HG02763 (cell line): ENCODE results near the gene GKN2.
A peak's percentile ranks its signal among the peaks of the same experiment; 100 is the strongest.
"Not testable (repeated sequence)": the region's sequence is repeated elsewhere in the genome, so short reads cannot be mapped to it uniquely, and the experiment has no call there.

Experiments
- ATAC-seq: cut with Tn5 transposase; IDR thresholded peaks from one replicate; pipeline ENCODE4 v1.9.1; 2021; ENCODE audit warnings: mild to moderate bottlenecking, moderate library complexity; ENCODE audit not compliant: unreplicated experiment

The GKN2 gene

GRCh38 chr2:68961380-68961779, 8.7 kb upstream of the GKN2 start:
- no peak for ATAC-seq

GRCh38 chr2:68959001-68959400, 6.3 kb upstream of the GKN2 start:
- no peak for ATAC-seq

GRCh38 chr2:68955432-68955831, 2.7 kb upstream of the GKN2 start:
- not testable (repeated sequence) for ATAC-seq

GRCh38 chr2:68951899-68952298, 794 bp downstream of the GKN2 start:
- no peak for ATAC-seq

- ATAC-seq, result no peak
Measured at GRCh38 chr2:68948710-68949109, 4.0 kb downstream of the GKN2 start.

GRCh38 chr2:68946117-68946516, 6.6 kb downstream of the GKN2 start:
- ATAC-seq, result no peak

- no peak for ATAC-seq
Measured at GRCh38 chr2:68943581-68944568, 8.8 kb downstream of the GKN2 start.

- no peak for ATAC-seq
Measured at GRCh38 chr2:68942827-68943226, 9.9 kb downstream of the GKN2 start.

GRCh38 chr2:68940369-68940768, 12.3 kb downstream of the GKN2 start:
- no peak for ATAC-seq

- no peak for ATAC-seq
Measured at GRCh38 chr2:68939962-68940361, 12.7 kb downstream of the GKN2 start.

- no peak for ATAC-seq
Measured at GRCh38 chr2:68938938-68939337, 13.8 kb downstream of the GKN2 start.

- no peak for ATAC-seq
Measured at GRCh38 chr2:68937346-68938055, 15.2 kb downstream of the GKN2 start.

- ATAC-seq, result no peak
Measured at GRCh38 chr2:68936889-68937288, 15.8 kb downstream of the GKN2 start.

- no peak for ATAC-seq
Measured at GRCh38 chr2:68936427-68936826, 16.3 kb downstream of the GKN2 start.

GRCh38 chr2:68935471-68935870, 17.2 kb downstream of the GKN2 start:
- ATAC-seq, result no peak

- ATAC-seq, result no peak
Measured at GRCh38 chr2:68934021-68934420, 18.7 kb downstream of the GKN2 start.

GRCh38 chr2:68932402-68932801, 20.3 kb downstream of the GKN2 start:
- no peak for ATAC-seq

GRCh38 chr2:68931799-68932198, 20.9 kb downstream of the GKN2 start:
- ATAC-seq, result no peak

GRCh38 chr2:68931149-68931711, 21.5 kb downstream of the GKN2 start:
- ATAC-seq, result no peak

GRCh38 chr2:68926796-68927195, 25.9 kb downstream of the GKN2 start:
- no peak for ATAC-seq

GRCh38 chr2:68925295-68925896, 27.3 kb downstream of the GKN2 start:
- ATAC-seq, result peak; percentile 48
